Measurements from ENCODE around the gene STAM. TPM values are rescaled to one million over a fixed set of nuclear protein-coding genes. Genes with fewer than 3 reads are reported as not detected.

STAM gene
- total and polyA plus RNA-seq, 10 of the 15 experiments (the other 5 are each of a cell fraction or from before 2014, with no cell fraction given) = 8.8 to 15.9 (median 14.4) TPM

GRCh38 chr10:17676919-17677318 lies 33.0 kb downstream of the STAM start:
- FAIRE-seq = no peak
- ATAC-seq = no peak
- H3K27ac ChIP-seq (ENCODE audit: control insufficient read depth, insufficient read depth) = no peak overlapping the region
- H3K9me3 ChIP-seq (replicated peaks; ENCODE audit: control insufficient read depth, insufficient read depth, low read length) = peaks cover 3% of the 10 kb centered on the region
- no peaks in the 10 kb centered on the region for H3K4me1 ChIP-seq (ENCODE audit: control insufficient read depth, insufficient read depth, low read length)
- no peak overlapping the region for H3K9ac ChIP-seq (ENCODE audit: control insufficient read depth, insufficient read depth, low read length)
- no peak for DNase-seq (ENCODE audit: low read depth, low spot score)
- H2AFZ ChIP-seq (ENCODE audit: control insufficient read depth, low read depth, low read length) = no peak overlapping the region
- no TSS peak for BruUV-seq (replicated peaks)
- POLR2A ChIA-PET = interaction anchor here (1.7 kb wide), 1 partner anchor 30 kb away, joined by 6 read pairs; no protein-coding TSS in a partner anchor
- WGBS (ENCODE audit: insufficient coverage, insufficient replicate concordance, low lambda C conversion rate, missing lambda C conversion rate) = 100% methylated on average over 1 of the region's 1 CpG
- no peak overlapping the region for H3K4me2 ChIP-seq (ENCODE audit: control insufficient read depth, insufficient read depth)
- peaks cover 25% of the 10 kb centered on the region for H3K79me2 ChIP-seq (ENCODE audit: control insufficient read depth, insufficient read depth, low read length)
- RAD21 ChIA-PET (ENCODE audit: unreplicated experiment) = no interaction called here
- in situ Hi-C loops (cut with MboI) = no loop called here
- no peaks in the 10 kb centered on the region for H3K27me3 ChIP-seq (replicated peaks in 1 of 2; ENCODE audit: control insufficient read depth in 2 of 2, insufficient read depth in 2 of 2, low read length in 1 of 2)
- no peak for TF ChIP-seq MYB (IDR thresholded peaks at IDR 0.05; ENCODE audit: borderline replicate concordance, low read depth, low read length)
- no peak for TF ChIP-seq ZBED1 (IDR thresholded peaks at IDR 0.05; ENCODE audit: borderline replicate concordance)
- TF ChIP-seq STAT3 (IDR thresholded peaks at IDR 0.05; ENCODE audit: low read depth, low read length) = no peak
- no peak for TF ChIP-seq ZNF24 (IDR thresholded peaks at IDR 0.05)
- TF ChIP-seq CUX1 (IDR thresholded peaks at IDR 0.05; ENCODE audit: insufficient replicate concordance, low read depth, low read length) = no peak
- no peak for TF ChIP-seq TCF3 (IDR thresholded peaks at IDR 0.05; ENCODE audit: borderline replicate concordance, insufficient read depth, low read depth, low read length)
- no peak for TF ChIP-seq BMI1 (IDR thresholded peaks at IDR 0.05; ENCODE audit: borderline replicate concordance)
- no peak for TF ChIP-seq SIN3A (IDR thresholded peaks at IDR 0.05; ENCODE audit: low read depth, low read length)
- TF ChIP-seq ZBTB33 (IDR thresholded peaks at IDR 0.05) = no peak
- no peak for TF ChIP-seq NKRF (conservative IDR thresholded peaks at IDR 0.05)
- no peak for TF ChIP-seq FOS (IDR thresholded peaks at IDR 0.05; ENCODE audit: borderline replicate concordance, extremely low read depth, insufficient read length)
- no peak for TF ChIP-seq YBX1 (IDR thresholded peaks at IDR 0.05)
- TF ChIP-seq KAT2A (conservative IDR thresholded peaks at IDR 0.05; ENCODE audit: control insufficient read depth, low read depth, low read length) = no peak
- TF ChIP-seq GABPA (IDR thresholded peaks at IDR 0.05; ENCODE audit: low read depth) = no peak
- no peak for TF ChIP-seq NFYA (IDR thresholded peaks at IDR 0.05; ENCODE audit: borderline replicate concordance, low read depth, low read length)
- no peak for TF ChIP-seq BHLHE40 (IDR thresholded peaks at IDR 0.05; ENCODE audit: borderline replicate concordance in 1 of 2, low read depth in 2 of 2, low read length in 1 of 2)
- SMC1A ChIA-PET (ENCODE audit: uncharacterized antibody, unreplicated experiment) = interaction anchor here (0.6 to 1.6 kb wide), 3 partner anchors 9 to 31 kb away, joined by 3 to 4 read pairs (median 3); no protein-coding TSS in a partner anchor
- no peaks in the 10 kb centered on the region for H4K20me1 ChIP-seq (ENCODE audit: control insufficient read depth, insufficient read depth)
- H3K36me3 ChIP-seq (ENCODE audit: control insufficient read depth in 2 of 2, insufficient read depth in 2 of 2, low read length in 1 of 2) = no peaks in the 10 kb centered on the region
- H3K4me3 ChIP-seq = no peak overlapping the region
- intact Hi-C loops (cut with micrococcal nuclease; ENCODE audit: unreplicated experiment) = no loop called here
- CTCF ChIA-PET = interaction anchor here (1.7 to 1.8 kb wide), 2 partner anchors 12 to 32 kb away, joined by 5 read pairs; no protein-coding TSS in a partner anchor
